Keratinocyte (primary cell): Measurements from ENCODE around the gene SYCE3. TPM values are rescaled to one million over a fixed set of nuclear protein-coding genes. Genes with fewer than 3 reads are reported as not detected.

Source experiments
- DNase-seq: peaks from one replicate; pipeline ENCODE4 v3.0.0-alpha.2; 2011; ENCODE audit warnings: low read depth, missing footprints, low spot score
- FAIRE-seq: peaks from 2 replicates; lab custom pipeline; 2011; peaks lifted over from hg19 to GRCh38; lab: Jason Lieb, UNC
- H2AFZ ChIP-seq: 2 replicates; pipeline ENCODE4 v1.6.0; 2012; ENCODE audit warnings: low read length, control low read depth, inconsistent platforms; ENCODE audit not compliant: control insufficient read depth
- H3K27ac ChIP-seq: 2 replicates; pipeline ENCODE4 v1.5.1; 2011; ENCODE audit warnings: low read length; ENCODE audit not compliant: control insufficient read depth, insufficient read depth
- H3K27me3 ChIP-seq: 3 replicates; pipeline ENCODE4 v1.6.0; 2011; ENCODE audit warnings: low read length; ENCODE audit not compliant: control insufficient read depth, insufficient read depth; ENCODE audit errors: extremely low read depth
- H3K36me3 ChIP-seq, 2 experiments: 2 replicates in 1 of 2; 3 replicates in 1 of 2; pipeline ENCODE4 v1.5.1; 2011; ENCODE audit warnings: low read length in 2 of 2, mild to moderate bottlenecking in 1 of 2; ENCODE audit not compliant: control insufficient read depth in 2 of 2, insufficient read depth in 2 of 2; ENCODE audit errors: extremely low read depth in 1 of 2
- H3K4me1 ChIP-seq: 3 replicates; pipeline ENCODE4 v1.5.1; 2011; ENCODE audit warnings: low read length; ENCODE audit not compliant: control insufficient read depth, insufficient read depth; ENCODE audit errors: extremely low read depth
- H3K4me2 ChIP-seq: 3 replicates; pipeline ENCODE4 v1.6.0; 2011; ENCODE audit warnings: low read depth, low read length; ENCODE audit not compliant: control insufficient read depth, insufficient read depth; ENCODE audit errors: extremely low read depth
- H3K4me3 ChIP-seq, 3 experiments: fragments of 200-600 bp in 1 of 3; sonication (generic) in 1 of 3; 2 replicates in 2 of 3; 3 replicates in 1 of 3; pipeline ENCODE4 v1.5.1; 2011 to 2016; ENCODE audit warnings: low read length in 3 of 3, mild to moderate bottlenecking in 3 of 3, control low read depth in 2 of 3, inconsistent platforms in 1 of 3, low read depth in 1 of 3, mixed read lengths in 1 of 3, mixed run types in 1 of 3, moderate library complexity in 1 of 3; ENCODE audit not compliant: control insufficient read depth in 2 of 3, insufficient read depth in 2 of 3; ENCODE audit errors: extremely low read depth in 1 of 3
- H3K79me2 ChIP-seq: 2 replicates; pipeline ENCODE4 v1.6.0; 2012; ENCODE audit warnings: low read length; ENCODE audit not compliant: control insufficient read depth, insufficient read depth
- H3K9ac ChIP-seq: 3 replicates; pipeline ENCODE4 v1.6.0; 2011; ENCODE audit warnings: low read length; ENCODE audit not compliant: control insufficient read depth, insufficient read depth; ENCODE audit errors: extremely low read depth
- H3K9me1 ChIP-seq: 3 replicates; pipeline ENCODE4 v1.6.0; 2011; ENCODE audit warnings: low read length; ENCODE audit not compliant: control insufficient read depth, insufficient read depth; ENCODE audit errors: extremely low read depth
- H3K9me3 ChIP-seq: 2 replicates; pipeline ENCODE4 v1.5.1; 2012; ENCODE audit warnings: low read depth, low read length; ENCODE audit not compliant: control insufficient read depth
- H4K20me1 ChIP-seq: 3 replicates; pipeline ENCODE4 v1.6.0; 2011; ENCODE audit warnings: low read length; ENCODE audit not compliant: control insufficient read depth, insufficient read depth; ENCODE audit errors: extremely low read depth
- EZH2 ChIP-seq: IDR thresholded peaks from one replicate; pipeline ENCODE4 v1.6.1; 2012; ENCODE audit warnings: inconsistent platforms, mild to moderate bottlenecking, low read length, moderate library complexity
- dilution Hi-C: fragments of 300-500 bp; cut with MboI; formaldehyde crosslinking; loops from one replicate; pipeline ENCODE4 v1.7.0; 2020; ENCODE audit warnings: low sequenced_read_pairs; ENCODE audit not compliant: extremely low pct_ligation_motif_present
- polyA plus RNA-seq, 5 experiments: library from polyadenylated mRNA; depleted of rRNA in 3 of 5; stranded (reverse) in 3 of 5; stranded (forward) in 1 of 5; unstranded in 1 of 5; fragments of >200 nt; gene quantifications; 1 replicate in 1 of 5; 2 replicates in 3 of 5; 3 replicates in 1 of 5; pipeline versions ENCODE4 v1.2.1 to v1.2.3, GENCODE V29; 2011 to 2012; ENCODE audit warnings: missing spikeins in 2 of 5, low read depth in 1 of 5, low replicate concordance in 1 of 5
- TF ChIP-seq, protein P1 (sequence below), 3 experiments: IDR thresholded peaks in 1 of 3; conservative IDR thresholded peaks in 1 of 3; optimal IDR thresholded peaks in 1 of 3; 2 replicates in 2 of 3; 3 replicates in 1 of 3; pipeline versions ENCODE3 to v1.5.1; 2011; ENCODE audit warnings: low read length in 3 of 3, mild to moderate bottlenecking in 3 of 3, moderate library complexity in 2 of 3, control low read depth in 1 of 3, inconsistent platforms in 1 of 3; ENCODE audit not compliant: insufficient read depth in 2 of 3; ENCODE audit errors: extremely low read depth in 1 of 3

Gene SYCE3
- polyA plus RNA-seq, 1 donor (not counting 4 experiments of a cell fraction or from before 2014, with no cell fraction given): 0.17 TPM

DNA sequence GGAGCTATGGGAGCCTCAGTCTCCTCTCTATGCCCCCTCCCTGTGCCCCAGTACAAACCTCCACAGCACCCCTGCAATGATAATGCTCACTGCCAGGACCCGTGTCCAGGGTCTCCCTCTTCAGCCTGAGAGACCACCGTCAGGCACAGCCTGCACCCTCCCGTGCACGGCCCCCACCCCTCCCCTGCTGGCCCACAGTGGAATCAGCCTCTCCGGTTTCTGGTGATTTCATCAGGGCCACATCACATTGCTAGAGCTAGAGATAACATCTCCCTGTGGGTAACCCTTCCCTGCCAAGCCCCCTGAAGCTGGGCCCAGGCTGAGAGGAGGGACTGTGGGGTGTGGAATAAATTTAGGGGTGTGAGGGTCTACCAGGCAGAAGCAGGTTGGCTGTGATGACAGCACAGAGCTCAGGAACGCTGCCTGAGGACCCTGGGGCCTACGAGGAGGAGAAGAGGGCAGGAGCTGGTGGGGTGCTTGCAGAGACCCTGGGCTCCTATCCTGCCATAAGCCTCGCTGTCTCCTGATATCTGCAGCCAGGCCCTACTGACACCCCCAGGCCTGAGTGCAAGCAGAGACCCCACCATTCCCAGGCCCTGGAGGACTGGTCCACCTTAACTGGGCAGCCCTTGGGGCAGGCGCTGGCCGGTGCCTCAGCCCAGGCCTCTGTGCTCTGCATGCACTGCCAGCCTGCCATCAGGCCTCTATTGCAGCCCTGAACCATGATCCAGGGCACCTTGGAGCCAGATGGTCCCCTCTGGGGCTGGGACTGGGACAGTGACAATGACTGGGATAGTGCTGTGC, 17.0 kb downstream of the SYCE3 start, which contains the start of gene KLHDC7B:
KLHDC7B (plus strand) TSS at position 378 of the 804 bp plus-strand sequence; CDS start at position 723, 345 bp downstream.
- H3K36me3 ChIP-seq: no peaks in the 10 kb centered on the region
- no peaks in the 10 kb centered on the region for H3K9me3 ChIP-seq
- H3K9ac ChIP-seq: peak within 1 kb of the TSS; percentile 65
- H3K79me2 ChIP-seq: no peaks in the 10 kb centered on the region
- H3K4me3 ChIP-seq: no peak within 1 kb of the TSS
- H3K4me1 ChIP-seq: peaks cover 33% of the 10 kb centered on the region
- peak within 1 kb of the TSS; percentile 42 for H3K27ac ChIP-seq
- dilution Hi-C loops: no loop called here
- H2AFZ ChIP-seq: no peak within 1 kb of the TSS
- H3K4me2 ChIP-seq: peak within 1 kb of the TSS; percentile 68
- FAIRE-seq (no peak), DNase-seq (no peak)
- peaks cover 13% of the 10 kb centered on the region for H3K27me3 ChIP-seq
- TF ChIP-seq EZH2: no peak
- TF ChIP-seq, protein P1, sequence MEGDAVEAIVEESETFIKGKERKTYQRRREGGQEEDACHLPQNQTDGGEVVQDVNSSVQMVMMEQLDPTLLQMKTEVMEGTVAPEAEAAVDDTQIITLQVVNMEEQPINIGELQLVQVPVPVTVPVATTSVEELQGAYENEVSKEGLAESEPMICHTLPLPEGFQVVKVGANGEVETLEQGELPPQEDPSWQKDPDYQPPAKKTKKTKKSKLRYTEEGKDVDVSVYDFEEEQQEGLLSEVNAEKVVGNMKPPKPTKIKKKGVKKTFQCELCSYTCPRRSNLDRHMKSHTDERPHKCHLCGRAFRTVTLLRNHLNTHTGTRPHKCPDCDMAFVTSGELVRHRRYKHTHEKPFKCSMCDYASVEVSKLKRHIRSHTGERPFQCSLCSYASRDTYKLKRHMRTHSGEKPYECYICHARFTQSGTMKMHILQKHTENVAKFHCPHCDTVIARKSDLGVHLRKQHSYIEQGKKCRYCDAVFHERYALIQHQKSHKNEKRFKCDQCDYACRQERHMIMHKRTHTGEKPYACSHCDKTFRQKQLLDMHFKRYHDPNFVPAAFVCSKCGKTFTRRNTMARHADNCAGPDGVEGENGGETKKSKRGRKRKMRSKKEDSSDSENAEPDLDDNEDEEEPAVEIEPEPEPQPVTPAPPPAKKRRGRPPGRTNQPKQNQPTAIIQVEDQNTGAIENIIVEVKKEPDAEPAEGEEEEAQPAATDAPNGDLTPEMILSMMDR (optimal IDR thresholded peaks at IDR 0.05 in 1 of 3, IDR thresholded peaks at IDR 0.05 in 1 of 3, conservative IDR thresholded peaks at IDR 0.05 in 1 of 3; ENCODE audit: extremely low read depth in 1 of 3, insufficient read depth in 2 of 3, low read length in 3 of 3): peak in 1 of 3 experiments; percentile 16
- no peaks in the 10 kb centered on the region for H3K9me1 ChIP-seq
- no peaks in the 10 kb centered on the region for H4K20me1 ChIP-seq

DNA sequence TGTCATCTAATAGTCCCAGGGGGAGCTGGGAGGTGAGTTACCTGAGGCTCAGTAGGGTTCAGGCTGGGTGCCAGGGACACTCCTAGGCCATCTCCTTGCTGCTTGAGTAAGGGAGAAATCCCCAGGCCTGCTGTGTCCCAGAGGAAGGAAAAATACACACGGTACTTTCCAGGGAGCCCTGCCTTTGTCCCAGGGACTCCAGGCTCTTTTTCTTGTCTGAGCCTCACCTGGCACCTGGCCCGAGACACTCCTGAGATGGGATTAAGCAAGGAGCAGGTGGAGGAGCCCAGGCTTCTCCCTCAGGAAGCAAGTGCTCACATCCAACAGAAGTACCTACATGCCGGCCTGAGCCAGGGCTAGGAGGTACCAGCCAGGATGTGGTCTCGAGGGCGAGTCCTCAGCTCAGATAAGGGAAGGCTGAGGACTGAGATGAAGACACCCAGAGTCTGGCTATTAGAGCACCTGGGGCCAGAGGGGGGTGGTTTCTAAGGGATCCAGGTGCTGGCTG, 17.9 kb downstream of the SYCE3 start:
- Histone ChIP-seq H2AFZ (no peak overlapping the region), H3K9ac (peak overlapping the region; percentile 65), H3K4me3 (no peak overlapping the region), H3K4me1 (peaks cover 41% of the 10 kb centered on the region), H3K27me3 (peaks cover 13% of the 10 kb centered on the region), H3K27ac (peak overlapping the region; percentile 42), H3K36me3 (no peaks in the 10 kb centered on the region), H3K4me2 (peak overlapping the region; percentile 68), H3K9me1 (no peaks in the 10 kb centered on the region), H4K20me1 (no peaks in the 10 kb centered on the region), H3K9me3 (no peaks in the 10 kb centered on the region), H3K79me2 (no peaks in the 10 kb centered on the region)
- DNase-seq: no peak
- TF ChIP-seq, protein P1 (optimal IDR thresholded peaks at IDR 0.05 in 1 of 3, IDR thresholded peaks at IDR 0.05 in 1 of 3, conservative IDR thresholded peaks at IDR 0.05 in 1 of 3; ENCODE audit: extremely low read depth in 1 of 3, insufficient read depth in 2 of 3, low read length in 3 of 3): no peak
- TF ChIP-seq EZH2: no peak
- peak; percentile 44 for FAIRE-seq
- dilution Hi-C loops: no loop called here
